GM18867 (cell line): Measurements from ENCODE around the gene RFXANK.
"Not testable (repeated sequence)": the region's sequence is repeated elsewhere in the genome, so short reads cannot be mapped to it uniquely, and the experiment has no call there.

Experiments
- ATAC-seq: cut with Tn5 transposase; IDR thresholded peaks from one replicate; pipeline ENCODE4 v1.9.1; 2021; ENCODE audit warnings: mild to moderate bottlenecking, moderate library complexity; ENCODE audit not compliant: unreplicated experiment

Gene RFXANK

GRCh38 chr19:19169236-19170052, 22.6 kb upstream of the RFXANK start:
- no peak for ATAC-seq

GRCh38 chr19:19170053-19170872, 21.8 kb upstream of the RFXANK start, which contains the start of gene MEF2B:
MEF2B (minus strand) TSS chr19:19170263; CDS start chr19:19150735, 19,528 bp downstream.
- peak; percentile 85 for ATAC-seq

- ATAC-seq = no peak
These were observed 21.0 kb upstream of the RFXANK start for GRCh38 chr19:19170873-19171672.

- no peak for ATAC-seq
These were observed 20.1 kb upstream of the RFXANK start for GRCh38 chr19:19171821-19172532.

- not testable (repeated sequence) for ATAC-seq
These were observed 18.8 kb upstream of the RFXANK start for GRCh38 chr19:19173243-19173642.

- ATAC-seq = no peak
These were observed 15.1 kb upstream of the RFXANK start for GRCh38 chr19:19176950-19177349.

- no peak for ATAC-seq
These were observed 12.3 kb upstream of the RFXANK start for GRCh38 chr19:19179548-19180441.

- ATAC-seq = no peak
These were observed 10.5 kb upstream of the RFXANK start for GRCh38 chr19:19181488-19181998.

- no peak for ATAC-seq
These were observed 6.0 kb upstream of the RFXANK start for GRCh38 chr19:19185853-19186740.

- no peak for ATAC-seq
These were observed 5.3 kb upstream of the RFXANK start for GRCh38 chr19:19186742-19187141.

- ATAC-seq = peak; percentile 6
These were observed 335 bp upstream of the RFXANK start for GRCh38 chr19:19191768-19192077.

- ATAC-seq = no peak
These were observed 909 bp downstream of the RFXANK start for GRCh38 chr19:19192910-19193423.

GRCh38 chr19:19193926-19194325, 1.9 kb downstream of the RFXANK start:
- no peak for ATAC-seq

GRCh38 chr19:19201697-19202630, 9.9 kb downstream of the RFXANK start:
- ATAC-seq = no peak

- no peak for ATAC-seq
These were observed 10.6 kb downstream of the RFXANK start for GRCh38 chr19:19202707-19203011.

- ATAC-seq = peak; percentile 68
These were observed 11.2 kb downstream of the RFXANK start, which contains the start of gene NR2C2AP for GRCh38 chr19:19203012-19203856. NR2C2AP (minus strand) TSS chr19:19203414; CDS start chr19:19203060, 354 bp downstream.
